Calu3 (cell line): ENCODE results near the gene LUC7L2. TPM values are rescaled to one million over a fixed set of nuclear protein-coding genes. Genes with fewer than 3 reads are reported as not detected.

Experiments used
- BruUV-seq: library from RNA; stranded (reverse); fragments of 400-500 nt; replicated peaks from 2 replicates; lab custom pipeline; 2021; lab: Mats Ljungman, UMichigan
- CTCF ChIA-PET: fragments of 300-600 bp; sonication (Branson Sonifier 250); formaldehyde crosslinking; loops from one replicate; lab custom pipeline; 2022; ENCODE audit warnings: antibody characterized with exemption; lab: Charles Lee
- DNase-seq: peaks from one replicate; pipeline ENCODE4 v3.0.0; 2022
- H3K27ac Mint-ChIP-seq: one replicate; pipeline ENCODE4 v1.8.0; 2022; ENCODE audit warnings: mixed read lengths; ENCODE audit not compliant: unreplicated experiment
- H3K27me3 Mint-ChIP-seq: one replicate; pipeline ENCODE4 v1.8.0; 2022; ENCODE audit warnings: mixed read lengths; ENCODE audit not compliant: unreplicated experiment
- H3K36me3 Mint-ChIP-seq: one replicate; pipeline ENCODE4 v1.8.0; 2022; ENCODE audit warnings: mild to moderate bottlenecking, moderate library complexity, mixed read lengths; ENCODE audit not compliant: insufficient read depth, unreplicated experiment
- H3K4me1 Mint-ChIP-seq: one replicate; pipeline ENCODE4 v1.8.0; 2022; ENCODE audit warnings: mild to moderate bottlenecking, low read depth, mixed read lengths; ENCODE audit not compliant: unreplicated experiment
- H3K4me3 Mint-ChIP-seq: one replicate; pipeline ENCODE4 v1.8.0; 2022; ENCODE audit warnings: mild to moderate bottlenecking, low read depth, moderate library complexity, mixed read lengths; ENCODE audit not compliant: unreplicated experiment
- H3K9me3 Mint-ChIP-seq: one replicate; pipeline ENCODE4 v1.8.0; 2022; ENCODE audit warnings: low read depth, mixed read lengths; ENCODE audit not compliant: unreplicated experiment
- CTCF ChIP-seq: fragments of 200-600 bp; IDR thresholded peaks from one replicate; pipeline ENCODE4 v1.8.0; 2022; ENCODE audit warnings: antibody characterized with exemption; ENCODE audit not compliant: unreplicated experiment
- intact Hi-C: fragments of 100-400 bp; cut with micrococcal nuclease; formaldehyde crosslinking; loops from one replicate; pipeline ENCODE4 v1.10.0; 2022; ENCODE audit not compliant: unreplicated experiment
- total RNA-seq: library from RNA; stranded (reverse); gene quantifications from 2 replicates; pipeline ENCODE4 v1.2.3, GENCODE V29; 2022

LUC7L2 gene
- total RNA-seq, 1 experiment from 2014 or later, result 88.8 TPM

GRCh38 chr7:139417478-139417877, 57.8 kb downstream of the LUC7L2 start:
- DNase-seq, result no peak
- Mint-ChIP-seq H3K36me3 (peaks cover 48% of the 10 kb centered on the region), H3K27ac (no peak overlapping the region), H3K4me1 (no peaks in the 10 kb centered on the region), H3K9me3 (no peaks in the 10 kb centered on the region), H3K27me3 (no peaks in the 10 kb centered on the region), H3K4me3 (no peak overlapping the region)
- TF ChIP-seq CTCF, result no peak
- BruUV-seq, result no TSS peak
- CTCF ChIA-PET, result interaction anchor here (0.6 kb wide), 1 partner anchor 313 kb away, joined by 3 read pairs; no protein-coding TSS in a partner anchor
- intact Hi-C loops, result no loop called here

- Mint-ChIP-seq H3K27me3 (no peaks in the 10 kb centered on the region), H3K27ac (no peak overlapping the region), H3K9me3 (no peaks in the 10 kb centered on the region), H3K4me1 (no peaks in the 10 kb centered on the region), H3K4me3 (no peak overlapping the region), H3K36me3 (peaks cover 35% of the 10 kb centered on the region)
- CTCF ChIA-PET, result no interaction called here
- TF ChIP-seq CTCF, result no peak
- DNase-seq, result no peak
- no TSS peak for BruUV-seq
- intact Hi-C loops, result no loop called here
Observed at GRCh38 chr7:139421123-139421522, 61.4 kb downstream of the LUC7L2 start.

- no peak for TF ChIP-seq CTCF
- Mint-ChIP-seq H3K27me3 (no peaks in the 10 kb centered on the region), H3K36me3 (peaks cover 32% of the 10 kb centered on the region), H3K4me1 (no peaks in the 10 kb centered on the region), H3K27ac (no peak overlapping the region), H3K4me3 (no peak overlapping the region), H3K9me3 (no peaks in the 10 kb centered on the region)
- BruUV-seq, result no TSS peak
- no peak for DNase-seq
- CTCF ChIA-PET, result interaction anchor here (0.8 kb wide), 1 partner anchor 9 kb away, joined by 8 read pairs; no protein-coding TSS in a partner anchor
- intact Hi-C loops, result no loop called here
Observed at GRCh38 chr7:139422126-139422525, 62.4 kb downstream of the LUC7L2 start.

GRCh38 chr7:139423091-139423490, 63.4 kb downstream of the LUC7L2 start:
- no TSS peak for BruUV-seq
- no peak for TF ChIP-seq CTCF
- no peaks in the 10 kb centered on the region for H3K9me3 Mint-ChIP-seq
- no peak overlapping the region for H3K4me3 Mint-ChIP-seq
- no peak overlapping the region for H3K27ac Mint-ChIP-seq
- no peaks in the 10 kb centered on the region for H3K27me3 Mint-ChIP-seq
- CTCF ChIA-PET, result no interaction called here
- no peaks in the 10 kb centered on the region for H3K4me1 Mint-ChIP-seq
- intact Hi-C loops, result no loop called here
- no peak for DNase-seq
- peaks cover 33% of the 10 kb centered on the region for H3K36me3 Mint-ChIP-seq
